HepG2 (cell line): ENCODE results near the gene COPS7A. TPM values are rescaled to one million over a fixed set of nuclear protein-coding genes. Genes with fewer than 3 reads are reported as not detected.

Experiments used
- ARNT2 ChIP-seq: sonication (generic); formaldehyde crosslinking; IDR thresholded peaks from 2 replicates; pipeline ENCODE4 v1.8.0; 2022; ENCODE audit warnings: mild to moderate bottlenecking, low read depth, missing genetic modification reagents, moderate library complexity
- ATAD3A ChIP-seq: sonication (generic); formaldehyde crosslinking; IDR thresholded peaks from 2 replicates; pipeline ENCODE4 v1.4.0; 2020; ENCODE audit warnings: missing genetic modification reagents
- ELF3 ChIP-seq: IDR thresholded peaks from 2 replicates; pipeline ENCODE4 v1.6.1; 2016; ENCODE audit warnings: missing genetic modification reagents, missing compliant biosample characterization
- ETV5 ChIP-seq: IDR thresholded peaks from 2 replicates; pipeline ENCODE4 v1.6.1; 2018; ENCODE audit warnings: missing biosample characterization, missing genetic modification reagents, inconsistent platforms, borderline replicate concordance
- FOXO4 ChIP-seq: sonication (generic); formaldehyde crosslinking; conservative IDR thresholded peaks from 2 replicates; pipeline ENCODE4 v1.8.1; 2023; ENCODE audit warnings: missing genetic modification reagents
- HMGA1 ChIP-seq: sonication (generic); formaldehyde crosslinking; conservative IDR thresholded peaks from 2 replicates; pipeline ENCODE4 v1.4.0; 2020; ENCODE audit warnings: missing genetic modification reagents
- PHF5A ChIP-seq: IDR thresholded peaks from one replicate; pipeline ENCODE4 v1.6.1; 2018; ENCODE audit warnings: low read depth, missing genetic modification reagents; ENCODE audit not compliant: unreplicated experiment
- PREB ChIP-seq: sonication (generic); formaldehyde crosslinking; IDR thresholded peaks from 2 replicates; pipeline ENCODE4 v1.4.0; 2020; ENCODE audit warnings: missing genetic modification reagents
- PRPF4 ChIP-seq: fragments of 200-400 bp; formaldehyde crosslinking; IDR thresholded peaks from 2 replicates; pipeline ENCODE4 v1.6.1; 2016; ENCODE audit warnings: low read length, low read depth; ENCODE audit not compliant: poor library complexity, severe bottlenecking
- SMARCC2 ChIP-seq: fragments of 450-650 bp; IDR thresholded peaks from 2 replicates; pipeline ENCODE4 v1.6.1; 2017; ENCODE audit warnings: antibody characterized with exemption, mild to moderate bottlenecking
- YEATS4 ChIP-seq: sonication (generic); formaldehyde crosslinking; IDR thresholded peaks from 2 replicates; pipeline ENCODE4 v1.4.0; 2020; ENCODE audit warnings: missing genetic modification reagents, borderline replicate concordance
- ZBTB3 ChIP-seq: sonication (generic); formaldehyde crosslinking; IDR thresholded peaks from 2 replicates; pipeline ENCODE4 v1.4.0; 2020; ENCODE audit warnings: low read depth, mild to moderate bottlenecking, moderate library complexity, missing genetic modification reagents, borderline replicate concordance
- ZNF431 ChIP-seq: sonication (generic); formaldehyde crosslinking; IDR thresholded peaks from 2 replicates; pipeline ENCODE4 v1.9.0; 2022; ENCODE audit warnings: missing genetic modification reagents, low read depth, mild to moderate bottlenecking, borderline replicate concordance
- ZNF570 ChIP-seq: sonication (generic); formaldehyde crosslinking; IDR thresholded peaks from 2 replicates; pipeline ENCODE4 v1.4.0; 2020; ENCODE audit warnings: mild to moderate bottlenecking, missing genetic modification reagents, borderline replicate concordance
- ZNF768 ChIP-seq: sonication (generic); formaldehyde crosslinking; IDR thresholded peaks from 2 replicates; pipeline ENCODE4 v1.4.0; 2020; ENCODE audit warnings: missing genetic modification reagents
- polyA plus RNA-seq, 8 experiments: library from polyadenylated mRNA; depleted of rRNA in 3 of 8; stranded (reverse) in 7 of 8; unstranded in 1 of 8; fragments of >200 nt; fragmentation: Illumina TruSeq in 4 of 8; extraction: Trizol in 4 of 8; gene quantifications; 2 replicates each; pipeline versions ENCODE4 v1.2.1 to v1.2.3, GENCODE V29; 2011 to 2016; ENCODE audit warnings: low read depth in 4 of 8, missing spikeins in 1 of 8, mixed read lengths in 1 of 8; ENCODE audit not compliant: insufficient read depth in 1 of 8
- total RNA-seq, 5 experiments: library from RNA; depleted of rRNA; stranded (reverse); fragments of >200 nt; fragmentation: Illumina TruSeq; extraction: Trizol; gene quantifications; 2 replicates each; pipeline ENCODE4 v1.2.3, GENCODE V29; 2016; ENCODE audit warnings: low read depth in 1 of 5
- TF ChIP-seq, protein P1 (sequence below): sonication (generic); formaldehyde crosslinking; conservative IDR thresholded peaks from 2 replicates; pipeline ENCODE4 v1.4.0; 2020; ENCODE audit warnings: mild to moderate bottlenecking, missing genetic modification reagents, moderate library complexity
- TF ChIP-seq, protein P2 (sequence below): sonication (generic); formaldehyde crosslinking; IDR thresholded peaks from 2 replicates; pipeline ENCODE4 v1.8.1; 2023; ENCODE audit warnings: mild to moderate bottlenecking, inconsistent platforms, moderate library complexity, missing genetic modification reagents, borderline replicate concordance
- TF ChIP-seq, protein P3 (sequence below): sonication (generic); formaldehyde crosslinking; IDR thresholded peaks from 2 replicates; pipeline ENCODE4 v1.4.0; 2020; ENCODE audit warnings: mild to moderate bottlenecking, missing genetic modification reagents, borderline replicate concordance

The COPS7A gene
- total and polyA plus RNA-seq, 2 of the 13 experiments (the other 11 are each of a cell fraction or from before 2014, with no cell fraction given) = 40.0 to 73.6 TPM

DNA sequence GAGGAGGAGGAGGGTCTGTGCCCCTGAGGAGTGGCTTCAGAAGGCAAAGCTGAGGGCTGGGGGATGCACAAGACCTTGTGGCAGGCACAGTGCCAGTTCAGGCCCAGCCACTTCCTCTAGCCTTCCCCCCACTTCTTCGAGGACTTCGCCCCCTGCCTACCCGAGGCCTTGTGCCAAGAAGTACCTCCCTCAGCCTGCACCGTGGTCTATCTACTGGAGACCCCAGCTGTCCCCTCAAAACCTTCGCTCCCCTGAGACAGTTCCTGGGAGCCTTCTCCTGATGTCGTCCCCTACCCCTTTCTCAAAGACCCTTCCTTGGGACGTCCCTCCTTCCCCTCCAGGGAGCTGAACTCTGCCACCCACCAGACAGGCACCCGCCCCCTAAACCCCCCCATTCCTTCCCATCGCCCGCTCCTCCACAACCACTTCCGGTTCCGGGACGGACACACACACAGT is 35.3 kb upstream of the COPS7A start (continued):
- TF ChIP-seq ZNF431 (CRISPR knock-in tag) (no peak), ELF3 (peak; percentile 15; the same call in 1 of the 2 replicates), PREB (CRISPR knock-in tag) (no peak), PHF5A (CRISPR knock-in tag) (no peak), ZNF768 (no peak), HMGA1 (CRISPR knock-in tag) (no peak), FOXO4 (CRISPR knock-in tag) (no peak), ZBTB3 (no peak), ATAD3A (CRISPR knock-in tag) (no peak), ZNF570 (CRISPR knock-in tag) (no peak), YEATS4 (CRISPR knock-in tag) (no peak), ARNT2 (CRISPR knock-in tag) (no peak), SMARCC2 (no peak), PRPF4 (no peak), ETV5 (CRISPR knock-in tag) (no peak)
- TF ChIP-seq, protein P1, sequence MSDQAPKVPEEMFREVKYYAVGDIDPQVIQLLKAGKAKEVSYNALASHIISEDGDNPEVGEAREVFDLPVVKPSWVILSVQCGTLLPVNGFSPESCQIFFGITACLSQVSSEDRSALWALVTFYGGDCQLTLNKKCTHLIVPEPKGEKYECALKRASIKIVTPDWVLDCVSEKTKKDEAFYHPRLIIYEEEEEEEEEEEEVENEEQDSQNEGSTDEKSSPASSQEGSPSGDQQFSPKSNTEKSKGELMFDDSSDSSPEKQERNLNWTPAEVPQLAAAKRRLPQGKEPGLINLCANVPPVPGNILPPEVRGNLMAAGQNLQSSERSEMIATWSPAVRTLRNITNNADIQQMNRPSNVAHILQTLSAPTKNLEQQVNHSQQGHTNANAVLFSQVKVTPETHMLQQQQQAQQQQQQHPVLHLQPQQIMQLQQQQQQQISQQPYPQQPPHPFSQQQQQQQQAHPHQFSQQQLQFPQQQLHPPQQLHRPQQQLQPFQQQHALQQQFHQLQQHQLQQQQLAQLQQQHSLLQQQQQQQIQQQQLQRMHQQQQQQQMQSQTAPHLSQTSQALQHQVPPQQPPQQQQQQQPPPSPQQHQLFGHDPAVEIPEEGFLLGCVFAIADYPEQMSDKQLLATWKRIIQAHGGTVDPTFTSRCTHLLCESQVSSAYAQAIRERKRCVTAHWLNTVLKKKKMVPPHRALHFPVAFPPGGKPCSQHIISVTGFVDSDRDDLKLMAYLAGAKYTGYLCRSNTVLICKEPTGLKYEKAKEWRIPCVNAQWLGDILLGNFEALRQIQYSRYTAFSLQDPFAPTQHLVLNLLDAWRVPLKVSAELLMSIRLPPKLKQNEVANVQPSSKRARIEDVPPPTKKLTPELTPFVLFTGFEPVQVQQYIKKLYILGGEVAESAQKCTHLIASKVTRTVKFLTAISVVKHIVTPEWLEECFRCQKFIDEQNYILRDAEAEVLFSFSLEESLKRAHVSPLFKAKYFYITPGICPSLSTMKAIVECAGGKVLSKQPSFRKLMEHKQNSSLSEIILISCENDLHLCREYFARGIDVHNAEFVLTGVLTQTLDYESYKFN (CRISPR knock-in tag) = no peak; the same call in 1 of the 2 replicates
- TF ChIP-seq, protein P2, sequence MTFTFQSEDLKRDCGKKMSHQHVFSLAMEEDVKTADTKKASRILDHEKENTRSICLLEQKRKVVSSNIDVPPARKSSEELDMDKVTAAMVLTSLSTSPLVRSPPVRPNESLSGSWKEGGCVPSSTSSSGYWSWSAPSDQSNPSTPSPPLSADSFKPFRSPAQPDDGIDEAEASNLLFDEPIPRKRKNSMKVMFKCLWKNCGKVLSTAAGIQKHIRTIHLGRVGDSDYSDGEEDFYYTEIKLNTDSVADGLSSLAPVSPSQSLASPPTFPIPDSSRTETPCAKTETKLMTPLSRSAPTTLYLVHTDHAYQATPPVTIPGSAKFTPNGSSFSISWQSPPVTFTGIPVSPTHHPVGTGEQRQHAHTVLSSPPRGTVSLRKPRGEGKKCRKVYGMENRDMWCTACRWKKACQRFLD (CRISPR knock-in tag) = no peak; the same call in 1 of the 2 replicates
- TF ChIP-seq, protein P3, sequence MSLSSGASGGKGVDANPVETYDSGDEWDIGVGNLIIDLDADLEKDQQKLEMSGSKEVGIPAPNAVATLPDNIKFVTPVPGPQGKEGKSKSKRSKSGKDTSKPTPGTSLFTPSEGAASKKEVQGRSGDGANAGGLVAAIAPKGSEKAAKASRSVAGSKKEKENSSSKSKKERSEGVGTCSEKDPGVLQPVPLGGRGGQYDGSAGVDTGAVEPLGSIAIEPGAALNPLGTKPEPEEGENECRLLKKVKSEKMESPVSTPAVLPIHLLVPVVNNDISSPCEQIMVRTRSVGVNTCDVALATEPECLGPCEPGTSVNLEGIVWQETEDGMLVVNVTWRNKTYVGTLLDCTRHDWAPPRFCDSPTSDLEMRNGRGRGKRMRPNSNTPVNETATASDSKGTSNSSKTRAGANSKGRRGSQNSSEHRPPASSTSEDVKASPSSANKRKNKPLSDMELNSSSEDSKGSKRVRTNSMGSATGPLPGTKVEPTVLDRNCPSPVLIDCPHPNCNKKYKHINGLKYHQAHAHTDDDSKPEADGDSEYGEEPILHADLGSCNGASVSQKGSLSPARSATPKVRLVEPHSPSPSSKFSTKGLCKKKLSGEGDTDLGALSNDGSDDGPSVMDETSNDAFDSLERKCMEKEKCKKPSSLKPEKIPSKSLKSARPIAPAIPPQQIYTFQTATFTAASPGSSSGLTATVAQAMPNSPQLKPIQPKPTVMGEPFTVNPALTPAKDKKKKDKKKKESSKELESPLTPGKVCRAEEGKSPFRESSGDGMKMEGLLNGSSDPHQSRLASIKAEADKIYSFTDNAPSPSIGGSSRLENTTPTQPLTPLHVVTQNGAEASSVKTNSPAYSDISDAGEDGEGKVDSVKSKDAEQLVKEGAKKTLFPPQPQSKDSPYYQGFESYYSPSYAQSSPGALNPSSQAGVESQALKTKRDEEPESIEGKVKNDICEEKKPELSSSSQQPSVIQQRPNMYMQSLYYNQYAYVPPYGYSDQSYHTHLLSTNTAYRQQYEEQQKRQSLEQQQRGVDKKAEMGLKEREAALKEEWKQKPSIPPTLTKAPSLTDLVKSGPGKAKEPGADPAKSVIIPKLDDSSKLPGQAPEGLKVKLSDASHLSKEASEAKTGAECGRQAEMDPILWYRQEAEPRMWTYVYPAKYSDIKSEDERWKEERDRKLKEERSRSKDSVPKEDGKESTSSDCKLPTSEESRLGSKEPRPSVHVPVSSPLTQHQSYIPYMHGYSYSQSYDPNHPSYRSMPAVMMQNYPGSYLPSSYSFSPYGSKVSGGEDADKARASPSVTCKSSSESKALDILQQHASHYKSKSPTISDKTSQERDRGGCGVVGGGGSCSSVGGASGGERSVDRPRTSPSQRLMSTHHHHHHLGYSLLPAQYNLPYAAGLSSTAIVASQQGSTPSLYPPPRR (CRISPR knock-in tag) = no peak
